HG02642 (cell line): Measurements from ENCODE around the gene PCDH9.

Source experiments
- ATAC-seq: cut with Tn5 transposase; IDR thresholded peaks from one replicate; pipeline ENCODE4 v1.9.1; 2021; ENCODE audit warnings: mild to moderate bottlenecking; ENCODE audit not compliant: unreplicated experiment, poor library complexity

PCDH9 gene

GRCh38 chr13:66714795-66715194 is 515.3 kb downstream of the PCDH9 start:
- ATAC-seq = no peak

- no peak for ATAC-seq
Observed at GRCh38 chr13:66704110-66704509, 526.0 kb downstream of the PCDH9 start.

GRCh38 chr13:66703597-66703996 is 526.5 kb downstream of the PCDH9 start:
- no peak for ATAC-seq

GRCh38 chr13:66700117-66700601 is 530.0 kb downstream of the PCDH9 start:
- no peak for ATAC-seq

- ATAC-seq = no peak
Observed at GRCh38 chr13:66693656-66694055, 536.5 kb downstream of the PCDH9 start.

GRCh38 chr13:66691149-66691548 is 539.0 kb downstream of the PCDH9 start:
- no peak for ATAC-seq

- ATAC-seq = no peak
Observed at GRCh38 chr13:66689628-66690027, 540.5 kb downstream of the PCDH9 start.

- no peak for ATAC-seq
Observed at GRCh38 chr13:66689037-66689619, 541.0 kb downstream of the PCDH9 start.

GRCh38 chr13:66681403-66681802 is 548.7 kb downstream of the PCDH9 start:
- no peak for ATAC-seq

GRCh38 chr13:66680031-66680430 is 550.1 kb downstream of the PCDH9 start:
- ATAC-seq = no peak

- no peak for ATAC-seq
Observed at GRCh38 chr13:66675620-66676019, 554.5 kb downstream of the PCDH9 start.

- no peak for ATAC-seq
Observed at GRCh38 chr13:66673401-66673800, 556.7 kb downstream of the PCDH9 start.

GRCh38 chr13:66665991-66666390 is 564.1 kb downstream of the PCDH9 start:
- no peak for ATAC-seq

GRCh38 chr13:66663711-66664110 is 566.4 kb downstream of the PCDH9 start:
- ATAC-seq = no peak

- ATAC-seq = no peak
Observed at GRCh38 chr13:66663206-66663605, 566.9 kb downstream of the PCDH9 start.

GRCh38 chr13:66661336-66661735 is 568.8 kb downstream of the PCDH9 start:
- no peak for ATAC-seq

GRCh38 chr13:66660468-66660813 is 569.7 kb downstream of the PCDH9 start:
- ATAC-seq = no peak

GRCh38 chr13:66659701-66660467 is 570.3 kb downstream of the PCDH9 start:
- peak; percentile 84 for ATAC-seq

GRCh38 chr13:66659286-66659685 is 570.9 kb downstream of the PCDH9 start:
- no peak for ATAC-seq

- no peak for ATAC-seq
Observed at GRCh38 chr13:66657165-66657881, 572.8 kb downstream of the PCDH9 start.

GRCh38 chr13:66655847-66656454 is 574.2 kb downstream of the PCDH9 start:
- ATAC-seq = no peak
